MM.1S (cell line): ENCODE data around the gene FHOD1.
A peak's percentile ranks its signal among the peaks of the same experiment; 100 is the strongest.

Experiments
- DNase-seq: peaks from one replicate; pipeline ENCODE4 v3.0.0-alpha.2; 2015
- H2AFZ ChIP-seq: fragments of 300-600 bp; sonication (generic); 2 replicates; pipeline ENCODE4 v1.6.0; 2016; ENCODE audit warnings: antibody characterized with exemption, low read length
- H3F3A ChIP-seq: fragments of 300-600 bp; sonication (generic); 2 replicates; pipeline ENCODE4 v1.6.1; 2016; ENCODE audit warnings: mild to moderate bottlenecking, antibody characterized with exemption, low read length, moderate library complexity, mixed read lengths; ENCODE audit not compliant: insufficient read depth
- H3K27ac ChIP-seq: fragments of 300-600 bp; sonication (generic); 2 replicates; pipeline ENCODE4 v1.5.1; 2016; ENCODE audit warnings: mild to moderate bottlenecking, low read length
- H3K27me3 ChIP-seq: fragments of 300-600 bp; sonication (generic); replicated peaks from 2 replicates; pipeline ENCODE4 v1.6.0; 2016; ENCODE audit warnings: low read length; ENCODE audit not compliant: insufficient read depth
- H3K36me3 ChIP-seq: fragments of 300-600 bp; sonication (generic); replicated peaks from 2 replicates; pipeline ENCODE4 v1.6.1; 2016; ENCODE audit warnings: mild to moderate bottlenecking, low read length, mixed read lengths; ENCODE audit not compliant: insufficient read depth
- H3K4me1 ChIP-seq: fragments of 300-600 bp; sonication (generic); 2 replicates; pipeline ENCODE4 v1.6.1; 2016; ENCODE audit warnings: low read length, mixed read lengths
- H3K4me2 ChIP-seq: fragments of 300-600 bp; sonication (generic); 2 replicates; pipeline ENCODE4 v1.6.0; 2016; ENCODE audit warnings: low read depth, low read length
- H3K4me3 ChIP-seq: fragments of 300-600 bp; sonication (generic); 2 replicates; pipeline ENCODE4 v1.5.1; 2016; ENCODE audit warnings: low read length, mixed read lengths
- H3K79me2 ChIP-seq: fragments of 300-600 bp; sonication (generic); 2 replicates; pipeline ENCODE4 v1.6.1; 2016; ENCODE audit warnings: mixed run types, low read length, mixed read lengths
- H3K9ac ChIP-seq: fragments of 300-600 bp; sonication (generic); 2 replicates; pipeline ENCODE4 v1.6.1; 2016; ENCODE audit warnings: low read length, mixed read lengths
- H3K9me2 ChIP-seq: fragments of 300-600 bp; sonication (generic); replicated peaks from 2 replicates; pipeline ENCODE4 v1.6.1; 2016; ENCODE audit warnings: mild to moderate bottlenecking, low read length, mixed read lengths; ENCODE audit not compliant: insufficient read depth
- H3K9me3 ChIP-seq: fragments of 300-600 bp; sonication (generic); replicated peaks from 2 replicates; pipeline ENCODE4 v1.6.1; 2016; ENCODE audit warnings: mild to moderate bottlenecking, low read length, mixed read lengths; ENCODE audit not compliant: insufficient read depth
- H4K20me1 ChIP-seq: fragments of 300-600 bp; sonication (generic); 2 replicates; pipeline ENCODE4 v1.6.1; 2016; ENCODE audit warnings: mild to moderate bottlenecking, low read length, moderate library complexity, mixed read lengths; ENCODE audit not compliant: insufficient read depth
- CTCF ChIP-seq: fragments of 300-600 bp; sonication (generic); IDR thresholded peaks from 2 replicates; pipeline ENCODE4 v1.5.1; 2016; ENCODE audit warnings: antibody characterized with exemption, low read length, mixed read lengths
- EZH2 ChIP-seq: fragments of 300-600 bp; sonication (generic); optimal IDR thresholded peaks from 2 replicates; pipeline ENCODE3; 2017; ENCODE audit warnings: low read depth, mild to moderate bottlenecking, antibody characterized with exemption, low read length, mixed read lengths
- EZH2phosphoT487 ChIP-seq: fragments of 300-600 bp; sonication (generic); IDR thresholded peaks from 2 replicates; pipeline ENCODE4 v1.6.1; 2018; ENCODE audit warnings: antibody characterized with exemption, low read length

FHOD1 gene

GRCh38 chr16:67199808-67200198 lies 47.5 kb downstream of the FHOD1 start:
- Histone ChIP-seq H4K20me1 (no peaks in the 10 kb centered on the region), H3F3A (no peaks in the 10 kb centered on the region), H2AFZ (no peak overlapping the region), H3K9me3 (no peaks in the 10 kb centered on the region), H3K27ac (no peak overlapping the region), H3K4me3 (no peak overlapping the region), H3K4me2 (no peak overlapping the region), H3K9me2 (no peaks in the 10 kb centered on the region), H3K27me3 (no peaks in the 10 kb centered on the region), H3K4me1 (no peaks in the 10 kb centered on the region), H3K36me3 (0 out of 2 replicates have a peak, but pooled peaks cover 11% of the 10 kb centered on the region), H3K79me2 (peaks cover 20% of the 10 kb centered on the region), H3K9ac (no peak overlapping the region)
- TF ChIP-seq EZH2 (no peak), CTCF (no peak), EZH2phosphoT487 (no peak)
- no peak for DNase-seq

DNA sequence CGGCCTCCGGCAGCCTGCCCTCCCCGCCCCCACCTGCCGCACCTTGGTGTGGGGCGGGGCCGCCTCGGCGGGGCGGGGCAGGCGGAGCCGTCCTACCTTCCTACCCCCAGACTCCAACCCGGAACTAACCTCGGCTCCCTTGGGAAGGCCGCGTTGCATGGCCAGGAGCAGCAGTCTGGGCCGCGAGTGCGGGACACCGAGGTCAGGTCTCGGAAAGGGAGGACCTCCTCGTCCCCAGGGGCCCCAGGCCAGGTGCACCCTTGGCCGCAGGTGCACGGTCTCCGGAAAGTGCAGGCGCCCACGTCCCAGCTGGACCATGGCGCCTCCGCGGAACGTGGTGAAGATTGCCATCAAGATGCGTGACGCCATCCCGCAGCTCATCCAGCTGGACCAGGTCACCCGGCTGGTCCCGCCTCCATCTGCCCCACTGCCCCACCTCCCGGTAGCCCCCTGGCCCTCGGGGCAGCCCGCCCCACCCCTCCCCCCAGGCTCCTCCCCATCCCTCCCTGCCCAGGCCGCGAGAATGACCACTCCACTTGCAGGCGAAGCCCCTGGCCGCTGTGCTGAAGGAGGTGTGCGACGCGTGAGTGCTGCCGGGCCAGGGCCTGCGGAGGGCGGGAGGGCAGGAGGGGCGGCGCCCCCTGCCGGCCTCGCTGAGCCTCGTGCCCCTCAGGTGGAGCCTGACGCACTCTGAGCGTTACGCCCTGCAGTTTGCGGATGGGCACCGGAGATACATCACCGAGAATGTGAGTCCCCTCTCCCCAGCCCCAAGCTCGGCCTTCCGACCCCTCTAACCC lies 48.1 kb downstream of the FHOD1 start, which contains the start of gene ELMO3:
Gene ELMO3 (plus strand): TSS at position 121 of the 797 bp plus-strand sequence. CDS start 196 bp downstream, at position 317.
- Histone ChIP-seq H3K36me3 (peaks cover 12% of the 10 kb centered on the region; the same call in 1 of the 2 replicates), H4K20me1 (no peaks in the 10 kb centered on the region), H3K4me1 (no peaks in the 10 kb centered on the region), H3K79me2 (peaks cover 26% of the 10 kb centered on the region), H3K9ac (no peak within 1 kb of the TSS), H3K9me2 (no peaks in the 10 kb centered on the region), H3K4me2 (no peak within 1 kb of the TSS), H3K4me3 (no peak within 1 kb of the TSS), H3F3A (no peaks in the 10 kb centered on the region), H3K27me3 (no peaks in the 10 kb centered on the region), H2AFZ (no peak within 1 kb of the TSS), H3K27ac (no peak within 1 kb of the TSS), H3K9me3 (no peaks in the 10 kb centered on the region)
- TF ChIP-seq CTCF: no peak
- no peak for TF ChIP-seq EZH2
- TF ChIP-seq EZH2phosphoT487: no peak
- DNase-seq: no peak

DNA sequence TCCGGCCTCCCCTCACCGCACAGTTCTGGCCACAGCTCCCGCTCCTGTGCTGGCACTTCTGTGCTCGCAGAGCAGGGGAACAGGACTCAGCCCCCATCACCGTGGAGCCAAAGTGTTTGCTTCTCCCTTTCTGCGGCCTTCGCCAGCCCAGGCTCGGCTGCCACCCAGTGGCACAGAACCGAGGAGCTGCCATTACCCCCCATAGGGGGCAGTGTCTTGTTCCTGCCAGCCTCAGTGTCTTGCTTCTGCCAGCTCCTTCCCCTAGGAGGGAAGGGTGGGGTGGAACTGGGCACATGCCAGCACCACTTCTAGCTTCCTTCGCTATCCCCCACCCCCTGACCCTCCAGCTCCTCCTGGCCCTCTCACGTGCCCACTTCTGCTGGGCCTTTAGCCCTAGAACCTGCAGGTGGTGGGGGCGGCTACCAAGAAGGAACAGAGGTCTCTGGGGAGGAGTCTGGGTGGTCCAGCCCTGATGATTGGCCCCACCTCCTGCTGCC lies 49.0 kb downstream of the FHOD1 start:
- H3K27ac ChIP-seq: no peak overlapping the region

More for the DNA sequence above, 49.0 kb downstream of the FHOD1 start:
- H3K9ac ChIP-seq: no peak overlapping the region
- DNase-seq: no peak
- peaks cover 35% of the 10 kb centered on the region for H3K79me2 ChIP-seq
- no peaks in the 10 kb centered on the region for H3K9me3 ChIP-seq
- H3K4me3 ChIP-seq: no peak overlapping the region
- no peak overlapping the region for H3K4me2 ChIP-seq
- H3F3A ChIP-seq: no peaks in the 10 kb centered on the region
- peaks cover 4% of the 10 kb centered on the region; the same call in 1 of the 2 replicates for H3K4me1 ChIP-seq
- H2AFZ ChIP-seq: no peak overlapping the region
- no peak for TF ChIP-seq EZH2phosphoT487
- TF ChIP-seq CTCF: peak; percentile 37
- H3K9me2 ChIP-seq: no peaks in the 10 kb centered on the region
- no peaks in the 10 kb centered on the region for H4K20me1 ChIP-seq
- H3K36me3 ChIP-seq: peaks cover 16% of the 10 kb centered on the region; the same call in 1 of the 2 replicates
- no peaks in the 10 kb centered on the region for H3K27me3 ChIP-seq
